Activated CD4-positive, CD25-positive, alpha-beta regulatory T cell (primary cell): ENCODE results near the gene CTAG1B.
"Not testable (repeated sequence)": the region's sequence is repeated elsewhere in the genome, so short reads cannot be mapped to it uniquely, and the experiment has no call there.

Source experiments
- DNase-seq, 4 experiments: peaks; one replicate each; lab custom pipeline; 2025; lab: John Stamatoyannopoulos, UW

CTAG1B gene

GRCh38 chrX:154619182-154619581 is at the start of gene CTAG1B:
Gene CTAG1B, minus strand, starts transcription at chrX:154619282. Its CDS starts 64 bp downstream, at chrX:154619218.
- DNase-seq: not testable (repeated sequence)

DNA sequence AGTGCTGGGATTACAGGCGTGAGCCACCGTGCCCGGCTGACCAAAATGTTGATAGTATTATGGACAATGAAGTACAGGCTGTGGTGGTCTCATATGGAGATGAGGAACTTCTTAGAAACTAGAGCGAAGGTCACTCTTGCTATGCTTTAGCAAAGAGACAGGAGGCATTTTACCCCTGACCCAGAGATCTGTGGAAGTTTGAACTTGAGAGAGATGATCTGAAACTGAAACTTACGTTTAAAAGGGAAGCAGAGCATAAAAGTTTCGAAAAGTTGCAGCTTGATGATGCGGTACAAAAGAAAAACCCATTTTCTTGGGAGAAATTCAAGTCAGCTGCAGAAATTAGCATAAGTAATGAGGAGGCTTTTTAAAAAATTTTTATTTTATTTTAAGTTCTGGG is 42.8 kb upstream of the CTAG1B start:
- DNase-seq: no peak

- no peak for DNase-seq
These were observed 42.1 kb upstream of the CTAG1B start for GRCh38 chrX:154661170-154661569.

- no peak for DNase-seq
These were observed 41.5 kb upstream of the CTAG1B start for GRCh38 chrX:154660541-154660940.

- DNase-seq: no peak
These were observed 39.9 kb upstream of the CTAG1B start for GRCh38 chrX:154658957-154659356.

DNA sequence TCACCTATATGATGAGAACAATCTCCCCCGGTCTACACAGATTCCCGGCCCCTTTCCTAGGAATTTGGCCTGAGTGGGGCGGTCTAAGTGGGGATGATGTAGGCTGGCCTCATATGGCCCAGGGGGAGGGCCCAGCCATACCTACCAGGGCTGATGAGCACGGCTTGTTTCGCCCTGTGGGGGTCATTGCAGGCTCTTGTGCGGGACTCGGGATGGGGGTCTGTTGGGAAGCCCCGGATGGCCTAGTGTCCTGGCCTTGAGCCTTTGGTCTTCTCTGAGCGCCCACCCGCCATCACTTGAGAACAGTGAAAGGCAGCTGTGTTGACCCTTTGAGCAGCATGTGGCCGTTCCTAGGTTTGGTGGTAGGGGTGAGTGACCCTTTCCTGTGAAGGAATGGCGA is 39.1 kb upstream of the CTAG1B start:
- no peak for DNase-seq

- DNase-seq: no peak
These were observed 38.2 kb upstream of the CTAG1B start for GRCh38 chrX:154657226-154657805.

DNA sequence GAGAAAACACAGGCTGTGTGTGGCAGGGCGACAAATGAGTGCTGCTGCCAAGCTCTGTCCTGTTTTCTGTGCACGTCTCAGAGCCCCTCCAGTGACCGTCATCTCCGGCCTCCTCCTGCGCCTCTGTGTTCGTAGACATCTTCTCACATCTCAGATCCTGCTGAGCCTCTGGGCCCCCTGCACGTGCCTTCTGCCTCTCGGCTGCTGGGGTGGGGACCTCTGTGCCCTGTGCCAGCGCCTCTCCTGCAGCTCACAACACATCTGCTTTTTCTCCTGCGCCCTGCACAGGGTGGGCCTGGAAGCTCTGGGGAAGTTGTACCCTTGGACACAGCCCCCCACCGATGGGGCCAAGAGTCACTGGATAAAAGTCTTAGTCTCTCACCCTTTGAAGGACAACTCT is 36.7 kb upstream of the CTAG1B start:
- DNase-seq: no peak

GRCh38 chrX:154655346-154655745 is 36.3 kb upstream of the CTAG1B start:
- no peak for DNase-seq

GRCh38 chrX:154654925-154655324 is 35.8 kb upstream of the CTAG1B start:
- no peak for DNase-seq

DNA sequence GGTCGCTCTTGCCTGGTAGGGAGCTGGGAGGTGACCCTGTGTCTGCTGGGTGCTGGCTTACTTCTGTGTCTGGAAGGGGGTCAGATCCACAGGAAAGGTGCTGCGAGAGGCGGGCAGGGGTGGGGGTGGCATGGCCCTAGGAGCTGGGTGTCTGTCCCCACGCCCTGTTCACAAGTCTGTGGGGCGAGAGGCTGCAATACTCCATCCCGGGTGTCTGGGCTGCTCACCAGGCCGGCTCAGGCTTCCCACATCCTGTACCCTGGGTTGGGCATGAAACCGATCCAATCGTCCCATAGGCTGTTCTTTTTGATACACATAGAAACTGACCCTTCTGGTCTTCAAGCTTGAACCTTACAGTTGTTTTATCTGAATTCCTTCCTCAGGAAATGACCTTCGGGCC is 35.3 kb upstream of the CTAG1B start:
- no peak for DNase-seq

DNA sequence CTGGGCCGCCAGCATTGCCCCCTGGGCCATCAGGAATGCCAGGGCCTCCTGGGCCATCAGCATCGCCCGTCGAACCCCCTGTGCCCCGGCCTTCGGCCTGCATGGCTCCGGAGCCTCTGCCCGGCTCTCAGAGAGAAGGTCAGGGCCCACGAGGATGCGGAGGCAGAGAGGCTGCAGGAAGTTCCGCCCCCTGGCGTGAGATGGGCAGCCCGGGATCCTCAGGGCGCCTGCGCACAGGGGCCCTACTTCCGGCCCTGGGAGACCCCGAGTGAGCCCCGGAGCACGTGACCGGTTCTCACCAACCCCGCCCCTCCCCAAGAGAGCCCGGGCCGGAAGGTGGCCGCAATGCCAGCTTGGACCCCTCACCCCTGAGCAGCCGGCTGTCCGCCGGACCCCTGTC is 34.3 kb upstream of the CTAG1B start, which contains the start of gene CTAG2:
CTAG2 (minus strand) TSS at position 167 of the 400 bp plus-strand sequence; CDS start at position 103, 64 bp downstream.
- not testable (repeated sequence) for DNase-seq

- DNase-seq: no peak
These were observed 33.9 kb upstream of the CTAG1B start for GRCh38 chrX:154653048-154653401.

DNA sequence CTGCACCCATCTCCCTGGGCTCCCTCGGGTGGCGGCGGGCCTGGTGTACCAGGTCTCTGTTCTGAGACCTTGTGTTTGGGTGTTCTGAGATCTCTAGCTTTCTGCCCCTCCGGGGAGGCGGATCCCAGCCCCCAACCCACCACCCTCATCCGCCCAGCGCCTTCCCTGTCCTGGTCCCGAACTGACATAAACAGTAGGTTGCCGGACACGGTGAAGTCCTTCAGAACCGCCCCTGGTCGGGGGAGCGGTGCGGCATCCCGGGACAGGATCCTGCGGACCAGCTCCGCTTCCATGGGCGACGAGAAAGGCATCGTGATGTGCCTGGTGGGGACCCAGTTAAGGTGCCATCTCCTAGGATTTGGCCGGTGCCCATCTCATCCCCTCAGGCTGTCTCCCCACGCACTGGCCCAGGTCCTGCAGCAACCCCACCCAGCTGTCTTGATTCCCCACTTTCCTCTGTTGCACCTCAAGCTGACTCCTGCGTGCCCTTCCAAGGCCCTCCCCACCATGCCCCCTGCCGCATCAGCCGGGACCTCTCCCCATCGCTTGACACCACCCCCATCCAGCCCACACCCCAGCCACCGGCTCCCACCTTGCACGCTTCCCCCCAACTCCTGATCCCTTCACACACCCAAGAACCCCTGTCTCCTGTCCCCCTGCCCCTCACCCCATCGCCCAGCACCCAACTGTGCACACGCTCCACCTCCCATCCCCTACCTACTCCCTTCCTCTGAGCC is 33.4 kb upstream of the CTAG1B start:
- no peak for DNase-seq

GRCh38 chrX:154650221-154650510 is 31.1 kb upstream of the CTAG1B start:
- DNase-seq: no peak

- DNase-seq: no peak
These were observed 30.6 kb upstream of the CTAG1B start for GRCh38 chrX:154649503-154650220.

GRCh38 chrX:154648931-154649330 is 29.8 kb upstream of the CTAG1B start:
- no peak for DNase-seq

- DNase-seq: not testable (repeated sequence)
These were observed 26.8 kb upstream of the CTAG1B start for GRCh38 chrX:154645745-154646378.

DNA sequence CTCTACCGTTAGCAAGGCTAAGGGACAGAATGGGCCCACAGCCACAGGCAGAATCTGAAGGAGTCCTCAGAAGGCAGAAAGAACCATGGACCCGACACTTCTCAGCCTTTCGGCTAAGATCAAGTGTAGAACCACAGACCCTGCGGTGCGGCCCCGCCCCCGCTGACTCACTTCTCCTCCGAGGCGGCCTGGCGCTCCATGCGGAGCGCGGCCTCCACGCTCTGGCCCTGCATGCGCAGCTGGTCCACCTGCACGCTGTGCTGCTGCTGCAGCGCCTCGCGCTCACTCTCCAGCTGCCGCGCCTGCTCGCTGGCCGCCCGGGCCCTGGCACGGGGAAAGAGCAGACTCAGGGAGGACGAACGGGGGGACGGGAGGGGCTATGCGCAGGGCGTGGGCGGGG is 24.6 kb upstream of the CTAG1B start:
- DNase-seq: not testable (repeated sequence)

- DNase-seq: not testable (repeated sequence)
These were observed 22.7 kb upstream of the CTAG1B start for GRCh38 chrX:154641740-154642139.

- not testable (repeated sequence) for DNase-seq
These were observed 14.6 kb upstream of the CTAG1B start for GRCh38 chrX:154633661-154634060.

GRCh38 chrX:154630949-154631348 is 11.9 kb upstream of the CTAG1B start:
- not testable (repeated sequence) for DNase-seq

DNA sequence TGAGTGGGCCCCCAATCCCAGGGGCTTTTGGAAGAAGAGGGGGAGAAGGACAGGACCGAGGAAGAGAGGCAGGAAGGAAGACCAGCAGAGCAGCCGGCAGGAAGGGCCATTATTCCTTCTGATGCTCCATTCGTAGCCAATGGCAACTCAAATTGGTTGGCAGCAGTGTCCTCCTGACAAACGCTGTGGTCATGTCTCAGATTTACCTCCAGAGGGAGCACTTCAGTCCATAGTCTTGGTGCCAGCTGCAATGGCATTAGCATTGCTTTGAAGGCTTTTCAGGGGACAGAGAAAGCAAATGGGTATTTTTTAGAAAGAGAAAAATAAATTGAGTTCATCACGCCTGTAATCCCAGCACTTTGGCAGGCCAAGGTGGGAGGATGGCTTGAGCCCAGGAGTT is 9.9 kb upstream of the CTAG1B start:
- not testable (repeated sequence) for DNase-seq
